GM12891 (cell line): ENCODE results near the gene KLHL42.

Experiments used
- PAX5 ChIP-seq: IDR thresholded peaks from 2 replicates; pipeline ENCODE4 v1.6.1; 2011; ENCODE audit warnings: low read length, moderate library complexity, mild to moderate bottlenecking; ENCODE audit not compliant: insufficient read depth, severe bottlenecking
- POLR2A ChIP-seq: IDR thresholded peaks from 2 replicates; pipeline ENCODE4 v1.6.1; 2011; ENCODE audit warnings: low read depth, low read length, control low read depth
- POLR2AphosphoS5 ChIP-seq: IDR thresholded peaks from 2 replicates; pipeline ENCODE4 v1.6.1; 2011; ENCODE audit warnings: low read depth, low read length, control low read depth
- POU2F2 ChIP-seq: IDR thresholded peaks from 2 replicates; pipeline ENCODE4 v1.6.1; 2011; ENCODE audit warnings: low read depth, mild to moderate bottlenecking, control low read depth, low read length, moderate library complexity
- SPI1 ChIP-seq: IDR thresholded peaks from 2 replicates; pipeline ENCODE4 v1.6.1; 2011; ENCODE audit warnings: low read depth, low read length, control low read depth
- TAF1 ChIP-seq: IDR thresholded peaks from 2 replicates; pipeline ENCODE4 v1.6.1; 2011; ENCODE audit warnings: low read depth, low read length, control low read depth

- TF ChIP-seq POLR2A (no peak), POLR2AphosphoS5 (no peak), TAF1 (no peak), POU2F2 (no peak), SPI1 (no peak), PAX5 (no peak)
Observed at GRCh38 chr12:27785882-27786570, 6.0 kb downstream of the KLHL42 start.
